HG03378 (cell line): Measurements from ENCODE around the gene AUTS2.
A peak's percentile ranks its signal among the peaks of the same experiment; 100 is the strongest.

Source experiments
- ATAC-seq: cut with Tn5 transposase; IDR thresholded peaks from one replicate; pipeline ENCODE4 v1.9.1; 2021; ENCODE audit warnings: mild to moderate bottlenecking, moderate library complexity; ENCODE audit not compliant: unreplicated experiment

The AUTS2 gene

DNA sequence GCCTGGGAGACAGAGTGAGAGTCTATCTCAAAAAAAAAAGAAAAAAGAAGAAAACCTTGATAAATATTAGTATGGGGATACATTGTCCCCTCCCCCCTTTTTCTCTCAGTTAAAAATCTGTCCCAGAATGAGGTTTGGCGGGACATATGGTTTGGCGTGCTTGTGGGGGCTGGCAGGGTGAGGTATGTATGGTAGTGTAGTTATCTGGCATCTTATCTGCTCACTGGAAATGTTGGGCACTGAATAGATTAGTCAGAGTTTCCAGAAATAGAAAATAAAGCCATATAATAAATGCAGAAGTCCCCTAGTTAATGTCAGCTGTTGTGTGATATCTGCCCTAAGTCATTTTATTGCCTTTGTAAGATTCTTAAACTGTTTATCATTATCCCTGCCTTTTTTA is 1136.1 kb downstream of the AUTS2 start:
- no peak for ATAC-seq

DNA sequence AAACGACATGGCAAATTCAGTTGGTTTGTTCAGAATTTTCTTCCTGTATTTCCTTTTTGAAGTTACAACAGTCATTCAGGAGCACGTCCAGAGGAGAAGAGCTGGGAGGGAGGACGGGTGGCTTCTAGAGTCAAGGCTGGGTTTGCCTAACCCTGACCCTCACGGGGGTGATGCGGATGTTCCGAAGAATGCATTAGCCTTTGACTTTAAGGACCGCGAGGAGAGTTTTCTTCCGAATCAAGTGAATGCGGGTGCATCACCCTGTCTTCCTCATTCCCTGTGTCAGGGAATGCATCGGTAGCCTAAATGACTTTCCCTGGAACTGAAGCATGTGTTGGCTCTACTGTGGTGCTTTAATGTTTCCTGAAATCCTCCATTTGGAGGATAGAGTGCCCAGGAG is 1137.0 kb downstream of the AUTS2 start:
- no peak for ATAC-seq

DNA sequence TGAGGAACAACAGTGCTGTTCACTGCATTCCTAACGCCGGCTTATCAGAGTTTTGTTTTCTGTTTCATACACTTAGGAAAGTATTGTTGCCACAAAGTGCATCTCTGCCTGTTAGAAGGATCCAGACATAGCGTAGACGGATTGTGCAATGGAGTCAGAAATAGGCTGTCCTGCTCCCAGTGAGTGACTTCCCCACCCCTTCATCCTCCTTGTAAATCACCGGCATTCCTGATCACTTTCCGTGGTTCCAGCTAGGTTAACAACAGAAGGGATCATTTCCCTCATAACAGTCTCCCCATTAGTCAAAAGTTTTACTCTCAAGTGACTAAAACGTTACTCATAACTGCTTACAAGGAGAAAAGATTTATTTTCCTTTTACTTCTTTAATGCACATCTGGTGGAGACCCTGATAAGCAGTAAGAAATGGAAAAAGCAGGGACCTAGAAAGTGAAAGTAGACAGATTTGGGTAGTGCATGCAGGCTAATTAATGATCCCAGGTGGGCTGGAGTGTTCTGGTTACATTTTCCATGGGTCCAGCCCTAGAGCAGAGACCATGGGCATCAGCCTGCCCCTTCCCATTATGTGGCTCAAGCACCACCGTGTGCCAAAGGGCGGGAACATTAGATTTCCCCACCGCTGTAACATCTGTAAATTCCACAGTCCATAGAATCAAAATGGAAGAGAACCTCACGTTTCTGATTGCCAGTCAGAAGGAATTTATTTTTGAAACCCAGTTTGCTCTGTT is 1138.6 kb downstream of the AUTS2 start:
- no peak for ATAC-seq

DNA sequence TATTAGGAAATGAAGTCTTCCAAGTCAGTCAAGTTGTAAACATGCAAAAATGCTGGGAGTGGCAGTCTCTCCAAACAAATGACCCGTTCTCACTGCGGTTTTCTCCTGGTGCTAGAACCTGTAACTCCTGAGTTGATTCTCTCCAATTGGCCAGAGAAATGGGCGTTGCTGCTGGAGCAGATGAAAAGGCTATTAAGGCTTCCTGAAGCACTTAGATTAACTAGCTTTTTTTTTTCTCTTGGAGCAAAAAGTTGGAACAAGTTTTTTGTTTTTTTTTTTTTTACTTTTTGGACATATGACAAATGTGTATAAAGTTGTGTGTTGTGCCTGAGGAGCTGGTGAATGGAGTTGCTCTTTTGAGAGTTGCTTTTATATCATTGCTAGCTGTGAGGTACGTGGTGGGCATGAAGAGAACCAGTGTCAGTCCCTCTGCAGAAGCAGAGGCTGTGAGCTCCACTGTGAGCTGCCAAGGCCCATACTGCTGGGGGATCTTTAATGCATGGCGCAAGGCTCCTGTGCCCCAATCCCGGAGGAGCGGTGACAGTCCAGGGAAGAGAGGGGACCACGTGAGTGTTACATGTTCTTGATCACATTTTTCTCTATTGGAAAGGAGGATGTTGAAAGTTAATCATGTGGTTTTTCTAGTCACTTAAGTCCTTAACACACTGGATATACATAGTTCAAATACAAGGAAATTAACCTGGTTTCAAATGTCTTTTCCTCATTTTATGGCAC is 1140.0 kb downstream of the AUTS2 start:
- ATAC-seq, result no peak

DNA sequence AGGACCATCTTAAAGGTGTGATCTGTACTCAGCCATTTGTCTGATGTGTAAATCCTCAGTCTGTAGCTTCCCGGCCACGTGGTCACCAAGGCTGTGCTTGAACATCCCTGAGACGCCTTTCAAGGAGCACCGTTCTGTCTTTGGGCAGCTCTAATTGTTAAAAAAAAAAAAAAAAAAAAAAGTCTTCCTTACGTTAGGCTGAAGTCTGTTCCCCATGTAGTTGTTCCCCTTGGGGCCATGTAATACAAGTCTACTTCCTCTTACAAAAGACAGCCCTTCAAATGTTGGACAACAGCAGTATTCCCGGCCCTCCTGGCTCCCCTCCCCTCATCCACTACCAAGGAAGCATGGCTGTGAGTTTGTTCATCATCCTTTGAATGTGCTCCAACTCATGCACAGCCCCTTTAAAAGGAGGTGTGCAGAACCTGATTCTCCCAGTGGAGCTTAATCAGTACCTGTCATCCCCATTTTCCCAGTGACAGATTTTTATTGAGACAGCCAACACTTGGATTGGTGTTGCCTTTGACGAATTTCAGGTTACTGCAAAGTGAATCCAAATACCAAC is 1141.5 kb downstream of the AUTS2 start:
- ATAC-seq, result no peak

DNA sequence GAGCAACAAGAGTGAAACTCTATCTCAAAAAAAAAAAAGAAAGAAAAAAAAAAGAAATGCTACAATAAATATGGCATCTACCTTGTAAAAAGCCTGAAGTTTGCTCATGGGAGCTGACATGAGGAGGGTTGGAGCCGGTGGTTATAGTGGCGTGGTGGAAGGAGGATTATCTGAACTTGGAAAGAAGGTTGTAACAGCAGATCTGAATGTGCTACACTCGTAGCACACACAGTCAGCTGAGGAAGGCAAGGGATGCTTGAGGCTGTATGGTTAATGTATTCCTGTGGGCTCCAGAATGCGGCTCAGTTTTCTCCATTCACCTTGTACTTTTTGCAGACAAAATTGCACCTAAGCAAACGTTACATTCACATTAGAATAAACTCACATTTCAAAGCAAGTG is 1143.4 kb downstream of the AUTS2 start:
- no peak for ATAC-seq

DNA sequence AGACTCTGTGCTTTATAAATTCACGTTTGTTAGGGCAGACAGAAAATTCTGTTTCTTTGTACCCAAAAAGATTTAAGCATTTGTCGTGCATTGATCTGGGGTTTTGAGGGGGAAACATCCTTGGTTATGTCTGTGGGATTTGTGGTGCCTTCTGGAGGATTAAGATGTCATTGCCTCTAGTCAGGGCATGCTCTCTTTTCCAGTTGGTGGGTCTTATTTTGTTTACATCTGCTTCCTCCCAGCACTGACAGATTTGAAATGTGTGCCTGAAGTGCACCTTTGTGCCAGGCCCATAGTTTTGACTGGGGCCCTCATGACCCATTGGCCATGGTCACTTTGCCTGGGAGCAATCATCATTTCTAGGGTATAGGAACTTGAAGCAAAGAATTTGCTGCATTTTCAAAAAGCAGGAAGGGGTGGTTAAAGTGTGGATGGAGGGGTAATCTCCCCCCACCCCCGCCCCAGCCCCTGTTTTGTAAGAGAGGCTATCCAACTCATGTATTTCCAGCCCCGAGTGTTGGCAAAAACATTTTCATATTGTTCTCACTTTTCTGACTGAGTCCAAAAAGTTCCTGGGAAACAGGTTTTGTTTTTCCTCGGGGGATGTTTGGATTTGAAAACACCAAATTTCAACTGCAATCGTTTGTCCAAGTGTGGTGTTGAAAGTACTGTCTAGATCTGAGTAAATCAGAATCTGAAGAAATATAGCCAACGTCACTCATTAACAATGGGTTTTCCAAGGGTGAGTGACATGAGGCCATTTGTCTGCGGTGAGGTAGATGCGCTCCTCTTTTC is 1145.5 kb downstream of the AUTS2 start:
- no peak for ATAC-seq

DNA sequence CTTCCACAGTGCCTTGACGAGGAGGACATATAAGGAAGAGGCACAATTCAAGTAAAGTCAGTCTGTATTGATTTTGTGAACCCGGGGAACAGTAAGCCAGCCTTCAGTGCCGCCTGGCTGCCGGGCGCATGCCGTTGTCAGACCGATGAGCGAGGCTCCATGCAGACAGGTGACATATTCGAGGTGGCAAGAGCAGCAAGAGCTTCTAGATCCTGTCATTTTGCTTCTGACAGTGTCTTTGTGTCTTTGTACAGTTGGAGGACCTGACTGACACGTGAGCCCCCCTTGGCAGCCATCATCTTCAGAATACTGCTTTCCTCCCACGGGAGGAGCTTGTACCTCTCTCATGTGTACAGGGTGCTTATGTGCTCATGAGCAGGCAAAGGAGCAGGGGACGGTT is 1146.2 kb downstream of the AUTS2 start:
- no peak for ATAC-seq

DNA sequence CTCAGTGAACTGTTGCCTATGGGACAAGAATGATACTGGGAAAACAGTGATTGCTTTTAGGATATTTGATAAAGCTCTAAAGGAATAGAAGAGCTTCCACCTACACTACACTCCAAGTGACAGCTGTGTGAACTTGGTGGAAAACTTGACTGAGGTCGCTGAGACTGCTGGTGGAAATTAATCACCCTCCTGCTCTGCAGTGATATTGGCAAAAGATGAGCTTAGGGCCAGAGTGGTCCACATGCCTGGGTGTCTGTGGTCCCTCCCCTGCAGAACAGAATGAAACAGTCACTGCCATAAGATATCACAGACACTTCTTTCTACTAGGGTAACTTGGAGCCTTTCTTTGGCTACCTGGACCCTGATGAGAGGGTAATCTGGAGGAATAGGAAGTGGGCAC is 1151.6 kb downstream of the AUTS2 start:
- no peak for ATAC-seq

DNA sequence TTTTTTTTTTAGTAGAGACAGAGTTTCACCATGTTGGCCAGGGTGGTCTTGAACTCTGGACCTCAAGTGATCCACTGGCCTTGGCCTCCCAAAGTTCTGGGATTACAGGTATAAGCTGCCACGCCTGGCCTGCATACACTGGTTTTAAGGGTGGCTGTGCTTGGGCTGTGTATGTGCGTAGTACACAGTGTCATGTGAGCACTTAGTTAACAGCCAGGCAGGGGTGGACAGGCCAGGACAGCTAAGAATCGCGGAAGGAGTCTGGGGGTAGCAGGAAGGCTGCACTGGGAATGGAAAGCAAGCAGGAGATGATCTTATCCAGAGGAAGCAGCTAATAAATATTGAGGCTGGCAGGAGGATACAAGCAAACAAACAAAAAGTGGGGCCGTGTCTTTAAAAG is 1153.6 kb downstream of the AUTS2 start:
- no peak for ATAC-seq

DNA sequence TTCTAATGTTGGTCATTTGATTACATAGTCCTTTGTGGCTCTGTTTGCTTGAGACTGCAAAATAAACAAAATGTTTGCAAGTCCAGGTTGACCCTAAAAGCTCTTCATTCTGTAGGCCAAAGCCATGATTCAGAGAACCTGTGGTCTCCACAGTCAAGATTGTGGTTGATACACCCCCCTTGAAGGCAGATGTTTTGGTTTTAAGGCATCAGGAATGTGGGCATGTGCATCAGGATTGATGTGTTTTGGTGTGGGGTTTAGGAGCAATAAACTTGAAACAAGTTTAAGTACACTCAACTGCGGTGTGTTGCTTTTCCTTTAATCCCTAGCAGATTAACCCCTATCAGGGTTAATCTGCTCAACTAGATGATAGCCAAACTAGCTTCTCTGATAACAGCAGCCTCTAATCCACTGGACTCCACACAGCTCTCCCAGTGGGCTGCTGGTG is 1154.5 kb downstream of the AUTS2 start:
- no peak for ATAC-seq

DNA sequence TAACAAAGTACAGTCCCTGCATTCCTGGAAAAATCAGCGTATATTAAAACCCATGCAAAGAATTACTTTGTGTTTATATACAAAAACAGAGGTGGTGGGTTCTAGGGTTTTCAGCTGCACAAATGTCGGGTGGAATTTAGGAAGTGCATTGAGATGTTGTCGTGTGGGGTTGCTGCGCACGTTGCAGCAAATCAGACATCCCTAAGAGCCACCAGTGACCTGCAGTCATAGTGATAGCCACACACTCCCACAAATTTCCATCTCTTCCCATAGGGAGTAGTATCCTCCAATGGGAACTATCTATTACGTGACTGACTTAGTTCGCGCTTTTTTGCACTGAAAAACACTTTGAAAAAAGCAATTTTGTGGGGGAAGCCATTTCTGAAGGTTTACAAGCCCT is 1158.5 kb downstream of the AUTS2 start:
- no peak for ATAC-seq

DNA sequence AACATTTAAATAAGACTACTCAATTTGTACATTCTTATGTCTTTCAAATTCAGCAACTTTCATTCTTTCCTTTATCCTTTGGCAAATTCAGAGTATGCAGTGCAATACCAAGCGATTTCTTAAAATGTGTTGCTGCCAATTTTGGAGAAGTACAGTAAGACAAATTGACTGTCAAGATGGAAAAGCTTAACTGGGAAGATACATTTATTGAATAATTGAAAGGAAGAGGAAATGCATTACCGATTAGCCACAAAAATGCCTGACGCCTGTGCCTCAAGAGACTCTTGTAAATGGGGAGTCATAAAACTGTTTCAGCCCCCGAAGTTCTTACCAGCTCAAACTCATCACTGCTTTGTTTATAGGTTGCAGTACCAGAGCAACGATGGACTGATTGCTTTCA is 1160.4 kb downstream of the AUTS2 start:
- no peak for ATAC-seq

DNA sequence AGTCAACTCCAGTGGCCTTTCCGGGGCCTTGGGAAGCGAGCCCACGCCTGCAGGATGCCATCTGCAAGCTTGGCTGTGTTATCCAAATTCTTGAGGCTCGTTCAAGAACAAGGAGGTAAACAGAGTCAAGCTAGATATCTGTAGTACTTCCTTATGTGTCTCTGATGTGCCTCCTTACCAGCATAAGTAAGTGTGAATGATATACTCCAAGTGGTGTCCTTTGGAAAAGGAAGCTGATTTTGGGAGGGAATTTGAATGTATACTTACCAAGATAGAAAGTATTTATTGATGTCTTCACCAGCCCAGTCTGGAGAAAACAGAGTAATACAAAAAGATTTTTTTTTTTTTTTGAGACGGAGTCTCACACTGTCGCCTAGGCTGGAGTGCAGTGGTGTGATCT is 1161.4 kb downstream of the AUTS2 start:
- ATAC-seq, result no peak

DNA sequence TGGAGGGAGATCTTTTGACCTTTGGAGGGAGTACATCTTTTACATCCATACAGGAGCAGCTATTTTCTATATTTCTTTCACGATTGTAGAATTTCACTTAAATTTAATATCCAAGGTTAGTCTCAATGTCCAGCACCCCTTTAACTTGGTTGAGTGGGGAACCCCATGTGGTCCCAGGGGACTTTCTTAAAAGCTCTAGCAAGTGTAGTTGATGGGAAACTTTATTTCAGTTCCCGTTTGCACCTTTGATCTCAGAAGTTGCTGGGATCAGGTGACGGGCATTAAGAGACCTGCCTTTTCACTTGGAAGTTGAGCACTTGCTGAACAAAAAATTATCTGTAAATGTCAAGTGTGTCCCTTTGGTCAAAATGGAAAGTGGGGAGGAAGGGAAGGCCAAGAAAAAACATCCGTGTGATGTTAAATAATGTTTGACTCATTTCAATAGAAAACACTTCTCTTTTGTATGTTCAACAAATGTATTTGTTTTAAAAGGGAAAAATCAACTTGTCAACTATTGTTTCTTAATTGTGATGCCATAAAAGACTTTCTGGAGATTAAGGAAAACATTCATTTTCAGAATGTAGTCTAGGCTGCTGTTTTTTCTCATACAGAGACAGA is 1163.5 kb downstream of the AUTS2 start:
- peak; percentile 37 for ATAC-seq

DNA sequence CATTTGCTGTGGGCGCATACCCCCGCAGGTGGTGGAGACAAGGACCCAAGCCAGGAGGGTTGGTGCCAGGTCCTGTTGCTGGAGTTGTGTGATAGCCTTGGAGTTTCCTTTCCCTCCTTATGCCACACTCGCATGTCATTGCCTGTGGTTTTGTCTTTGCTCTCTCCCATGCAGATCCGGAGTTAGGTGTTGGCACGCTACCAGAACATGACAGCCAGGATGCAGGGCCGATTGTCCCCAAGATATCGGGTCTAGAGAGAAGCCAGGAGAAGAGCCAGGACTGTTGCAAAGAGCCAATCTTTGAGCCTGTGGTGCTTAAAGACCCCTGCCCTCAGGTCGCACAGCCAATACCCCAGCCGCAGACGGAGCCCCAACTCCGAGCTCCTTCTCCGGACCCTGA is 1164.4 kb downstream of the AUTS2 start:
- ATAC-seq, result no peak

DNA sequence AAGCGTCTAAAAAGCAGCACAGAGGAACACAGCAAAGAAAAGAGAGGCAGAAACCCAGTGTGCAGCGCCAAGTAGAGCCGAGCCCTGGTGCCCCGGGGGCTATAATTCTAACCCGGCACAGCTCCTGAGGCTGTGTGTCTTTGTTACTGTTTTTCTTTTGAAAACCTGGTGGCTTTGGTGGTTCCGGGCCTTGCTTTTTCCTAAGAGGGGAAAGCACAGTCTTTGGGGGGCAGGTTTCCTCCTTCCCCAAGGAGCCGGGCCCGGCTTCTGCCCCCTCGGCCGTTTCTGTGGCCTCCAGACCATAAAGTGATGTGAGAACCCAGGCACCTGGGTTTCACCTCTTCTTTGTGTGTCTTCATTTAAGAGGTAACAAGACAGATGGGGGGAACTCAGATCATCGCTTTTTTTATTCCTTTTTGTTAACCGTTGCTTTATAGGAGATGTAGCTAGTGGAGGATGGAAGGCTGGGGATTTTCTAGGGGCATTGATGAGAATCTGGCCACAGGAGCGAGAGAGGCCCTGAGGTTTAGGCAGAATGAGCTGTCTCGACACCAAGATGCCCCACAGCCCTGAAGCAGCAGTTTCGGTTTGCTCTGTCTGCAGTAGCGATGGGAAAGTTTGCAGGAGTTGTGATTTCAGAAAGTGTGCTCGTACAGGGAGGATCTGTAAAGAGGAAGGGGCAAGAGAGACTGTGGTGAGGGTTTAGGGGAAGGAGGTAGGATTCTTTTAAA is 1165.9 kb downstream of the AUTS2 start:
- peak; percentile 82 for ATAC-seq

DNA sequence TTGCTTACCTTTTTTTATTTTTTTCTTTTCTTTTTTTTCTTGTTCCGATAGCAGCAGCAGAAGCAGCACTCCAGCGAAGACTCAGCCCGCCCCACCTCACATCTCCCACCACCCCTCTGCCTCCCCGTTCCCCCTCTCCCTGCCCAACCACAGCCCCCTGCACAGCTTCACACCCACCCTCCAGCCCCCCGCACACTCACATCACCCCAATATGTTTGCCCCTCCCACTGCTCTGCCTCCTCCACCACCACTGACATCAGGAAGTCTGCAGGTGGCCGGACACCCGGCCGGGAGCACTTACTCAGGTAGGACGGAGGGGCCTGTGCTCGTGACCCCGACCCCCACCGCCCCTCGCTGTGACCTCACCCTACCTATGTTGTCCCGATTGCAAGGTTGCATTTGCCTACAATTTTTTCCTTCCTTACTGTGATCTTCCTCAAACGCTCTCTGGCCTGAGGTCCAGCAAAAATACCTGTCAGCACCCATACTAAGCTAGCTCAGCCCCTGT is 1166.5 kb downstream of the AUTS2 start:
- ATAC-seq, result no peak

DNA sequence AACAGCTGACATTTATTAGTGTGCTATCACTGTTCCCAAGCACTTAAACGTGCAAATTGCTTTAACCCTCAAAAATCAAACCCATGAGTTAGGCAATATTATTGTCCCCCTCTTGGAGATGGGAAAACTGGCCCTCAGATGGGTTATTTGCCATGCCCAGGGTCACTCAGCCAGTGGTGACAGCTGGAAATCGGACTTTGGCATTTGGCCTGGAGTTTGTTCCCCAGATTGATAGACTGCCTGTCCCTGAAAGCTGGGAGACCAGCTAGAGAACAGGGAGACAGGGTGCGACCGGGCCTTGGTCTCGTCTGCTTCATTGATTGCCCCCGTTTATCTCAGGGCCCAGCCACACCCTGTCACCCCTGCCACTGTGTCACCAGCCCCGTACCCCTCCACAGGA is 1167.4 kb downstream of the AUTS2 start:
- no peak for ATAC-seq

DNA sequence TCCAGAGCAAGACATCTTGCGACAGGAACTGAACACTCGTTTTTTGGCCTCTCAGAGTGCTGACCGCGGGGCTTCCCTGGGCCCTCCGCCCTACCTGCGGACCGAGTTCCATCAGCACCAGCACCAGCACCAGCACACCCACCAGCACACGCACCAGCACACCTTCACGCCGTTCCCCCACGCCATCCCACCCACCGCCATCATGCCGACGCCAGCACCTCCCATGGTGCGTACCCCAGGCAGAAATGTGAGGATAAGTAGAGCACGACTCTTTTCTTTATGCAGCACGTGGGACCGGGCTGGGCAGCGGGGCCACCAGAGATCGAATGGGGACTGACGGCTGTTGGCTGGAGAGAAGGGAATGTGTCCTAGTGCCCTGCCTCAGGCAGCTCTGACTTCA is 1167.8 kb downstream of the AUTS2 start:
- ATAC-seq, result no peak
